HL-60 (cell line): ENCODE measurements around the gene TOPORS.

ENCODE experiments used
- DNase-seq, 2 experiments: peaks; one replicate each; pipeline ENCODE4 v3.0.0-alpha.2; 2010 to 2020; ENCODE audit warnings: low read depth in 1 of 2, low spot score in 1 of 2
- H3K27ac ChIP-seq: fragments of 250-450 bp; sonication (Bioruptor Pico); replicated peaks from 2 replicates; pipeline ENCODE4 v1.5.1; 2020; ENCODE audit warnings: mild to moderate bottlenecking, moderate library complexity
- H3K27me3 ChIP-seq: fragments of 250-450 bp; sonication (Bioruptor Pico); 2 replicates; pipeline ENCODE4 v1.5.1; 2021; ENCODE audit warnings: mild to moderate bottlenecking, moderate library complexity; ENCODE audit not compliant: insufficient read depth, poor library complexity, severe bottlenecking
- H3K4me3 ChIP-seq: replicated peaks from 2 replicates; pipeline ENCODE4 v1.5.1; 2011; ENCODE audit warnings: mild to moderate bottlenecking, control low read depth, low read length; ENCODE audit not compliant: insufficient read depth
- CTCF ChIP-seq: IDR thresholded peaks from one replicate; pipeline ENCODE4 v1.5.1; 2011; ENCODE audit warnings: low read length, control low read depth, inconsistent platforms; ENCODE audit not compliant: insufficient read depth
- GABPA ChIP-seq: IDR thresholded peaks from 2 replicates; pipeline ENCODE4 v1.6.1; 2012; ENCODE audit warnings: low read depth
- POLR2AphosphoS5 ChIP-seq: IDR thresholded peaks from 2 replicates; pipeline ENCODE4 v1.6.1; 2012; ENCODE audit warnings: low read depth
- SPI1 ChIP-seq: IDR thresholded peaks from 2 replicates; pipeline ENCODE4 v1.6.1; 2012; ENCODE audit warnings: low read depth, mild to moderate bottlenecking, borderline replicate concordance
- TF ChIP-seq, protein P1 (sequence below): IDR thresholded peaks from 2 replicates; pipeline ENCODE4 v1.6.1; 2012; ENCODE audit warnings: low read depth; ENCODE audit not compliant: insufficient replicate concordance

The TOPORS gene

DNA sequence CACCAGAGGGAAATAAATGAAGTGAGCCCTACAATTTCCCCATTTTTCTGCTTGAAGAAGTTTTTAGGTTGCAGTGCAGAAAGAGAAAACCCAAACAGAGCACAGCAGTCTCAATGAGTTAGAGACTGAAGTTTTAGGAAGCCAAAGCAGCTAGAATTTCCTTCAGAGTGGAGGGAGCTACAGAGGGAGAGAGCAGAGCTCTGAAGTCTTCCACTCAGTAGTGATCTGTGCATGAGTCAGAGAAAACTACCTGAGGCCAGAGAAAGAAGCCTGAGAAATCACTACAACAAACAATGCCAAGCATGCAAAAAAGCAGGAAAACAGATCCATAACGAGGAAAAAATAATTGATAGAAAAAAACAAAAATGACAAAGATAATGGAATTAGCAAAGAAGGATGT lies 38.5 kb upstream of the TOPORS start:
- Histone ChIP-seq H3K27ac (no peak overlapping the region), H3K4me3 (no peak overlapping the region), H3K27me3 (no peaks in the 10 kb centered on the region)
- TF ChIP-seq CTCF (no peak), GABPA (no peak), POLR2AphosphoS5 (no peak), SPI1 (no peak)
- TF ChIP-seq, protein P1, sequence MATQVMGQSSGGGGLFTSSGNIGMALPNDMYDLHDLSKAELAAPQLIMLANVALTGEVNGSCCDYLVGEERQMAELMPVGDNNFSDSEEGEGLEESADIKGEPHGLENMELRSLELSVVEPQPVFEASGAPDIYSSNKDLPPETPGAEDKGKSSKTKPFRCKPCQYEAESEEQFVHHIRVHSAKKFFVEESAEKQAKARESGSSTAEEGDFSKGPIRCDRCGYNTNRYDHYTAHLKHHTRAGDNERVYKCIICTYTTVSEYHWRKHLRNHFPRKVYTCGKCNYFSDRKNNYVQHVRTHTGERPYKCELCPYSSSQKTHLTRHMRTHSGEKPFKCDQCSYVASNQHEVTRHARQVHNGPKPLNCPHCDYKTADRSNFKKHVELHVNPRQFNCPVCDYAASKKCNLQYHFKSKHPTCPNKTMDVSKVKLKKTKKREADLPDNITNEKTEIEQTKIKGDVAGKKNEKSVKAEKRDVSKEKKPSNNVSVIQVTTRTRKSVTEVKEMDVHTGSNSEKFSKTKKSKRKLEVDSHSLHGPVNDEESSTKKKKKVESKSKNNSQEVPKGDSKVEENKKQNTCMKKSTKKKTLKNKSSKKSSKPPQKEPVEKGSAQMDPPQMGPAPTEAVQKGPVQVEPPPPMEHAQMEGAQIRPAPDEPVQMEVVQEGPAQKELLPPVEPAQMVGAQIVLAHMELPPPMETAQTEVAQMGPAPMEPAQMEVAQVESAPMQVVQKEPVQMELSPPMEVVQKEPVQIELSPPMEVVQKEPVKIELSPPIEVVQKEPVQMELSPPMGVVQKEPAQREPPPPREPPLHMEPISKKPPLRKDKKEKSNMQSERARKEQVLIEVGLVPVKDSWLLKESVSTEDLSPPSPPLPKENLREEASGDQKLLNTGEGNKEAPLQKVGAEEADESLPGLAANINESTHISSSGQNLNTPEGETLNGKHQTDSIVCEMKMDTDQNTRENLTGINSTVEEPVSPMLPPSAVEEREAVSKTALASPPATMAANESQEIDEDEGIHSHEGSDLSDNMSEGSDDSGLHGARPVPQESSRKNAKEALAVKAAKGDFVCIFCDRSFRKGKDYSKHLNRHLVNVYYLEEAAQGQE, result no peak
- DNase-seq, result no peak

DNA sequence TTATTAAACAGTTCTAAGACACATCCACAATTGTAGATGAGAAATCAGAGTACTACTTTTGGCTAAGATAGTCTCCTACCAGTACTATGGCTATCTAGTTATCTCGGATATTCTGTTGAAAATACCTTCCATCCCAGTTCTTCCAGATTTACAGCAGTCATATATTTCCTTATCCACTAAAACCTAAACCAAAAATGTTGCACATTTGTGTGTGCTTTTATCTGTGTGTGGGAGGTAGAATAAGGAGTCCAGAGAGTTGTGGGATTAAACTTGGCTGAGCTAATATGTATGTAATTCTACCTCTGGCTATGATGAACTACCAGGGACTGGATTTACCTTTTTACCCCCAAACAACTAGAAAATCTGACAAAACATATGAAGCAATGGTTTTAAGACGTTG lies 38.1 kb upstream of the TOPORS start:
- TF ChIP-seq POLR2AphosphoS5 (no peak), GABPA (no peak), CTCF (no peak), SPI1 (no peak)
- TF ChIP-seq, protein P1, result no peak
- Histone ChIP-seq H3K4me3 (no peak overlapping the region), H3K27me3 (no peaks in the 10 kb centered on the region), H3K27ac (no peak overlapping the region)
- DNase-seq, result no peak

DNA sequence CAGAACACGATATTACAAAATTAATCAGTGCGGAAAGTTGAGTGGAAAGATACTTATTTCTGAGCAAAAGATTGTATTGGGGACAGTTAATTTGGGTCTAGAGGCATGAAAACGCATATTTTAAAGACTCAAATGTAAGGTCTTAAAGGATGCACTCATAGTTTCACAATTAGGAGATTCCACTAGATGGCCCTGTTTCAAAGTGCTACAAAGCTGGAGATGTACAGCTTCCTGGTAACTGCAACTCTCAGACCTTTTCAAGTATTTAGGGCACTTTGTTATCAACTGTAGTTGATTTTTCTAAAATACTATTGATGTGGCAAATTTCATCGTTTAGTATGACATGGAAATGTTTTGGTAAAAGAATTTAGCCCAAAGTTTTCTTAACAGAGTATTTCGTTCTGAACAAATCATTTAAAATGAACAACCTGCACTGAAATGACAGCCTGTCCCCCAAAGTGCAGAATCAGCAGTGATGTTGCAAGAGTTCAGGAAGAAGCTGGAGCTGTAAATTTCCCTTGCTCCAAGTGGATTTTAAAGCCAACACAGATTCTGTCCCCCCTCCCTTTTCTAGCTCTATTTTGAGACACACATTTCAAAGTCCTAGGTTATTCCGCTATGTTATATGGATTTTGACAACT lies 36.8 kb upstream of the TOPORS start:
- TF ChIP-seq POLR2AphosphoS5 (no peak), CTCF (peak; percentile 35)
- peak in 1 of 2 experiments; percentile 26 for DNase-seq
- Histone ChIP-seq H3K27me3 (no peaks in the 10 kb centered on the region), H3K4me3 (no peak overlapping the region), H3K27ac (no peak overlapping the region)

DNA sequence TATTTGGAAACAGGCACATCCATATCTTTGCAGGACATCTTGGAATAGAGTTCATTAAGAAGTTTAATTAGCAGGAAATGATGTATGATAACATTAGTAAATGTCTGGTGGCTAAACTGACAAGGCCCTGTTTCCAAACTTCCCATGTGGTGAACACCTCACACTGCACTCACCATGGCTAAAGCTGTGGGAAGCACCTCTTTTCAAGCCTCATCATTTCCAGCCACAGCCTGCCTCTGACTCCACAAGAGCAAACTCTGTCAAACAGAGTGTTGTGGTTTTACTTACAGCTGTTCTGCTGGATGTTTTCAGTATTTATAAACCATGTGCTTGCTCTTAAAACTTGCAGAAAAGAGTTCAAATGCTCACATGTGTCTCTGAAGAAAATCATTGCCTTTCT lies 35.5 kb upstream of the TOPORS start:
- TF ChIP-seq, protein P1, result no peak
- no peak for TF ChIP-seq SPI1
- TF ChIP-seq POLR2AphosphoS5, result no peak
- no peak for TF ChIP-seq GABPA
- TF ChIP-seq CTCF, result no peak
- no peak overlapping the region for H3K4me3 ChIP-seq
- no peak for DNase-seq
- peaks cover 4% of the 10 kb centered on the region for H3K27me3 ChIP-seq
- no peak overlapping the region for H3K27ac ChIP-seq
